Neural crest cell (in vitro differentiated cells): ENCODE measurements around the gene TCF4. TPM values are rescaled to one million over a fixed set of nuclear protein-coding genes. Genes with fewer than 3 reads are reported as not detected.

Experiments
- DNase-seq: peaks from one replicate; pipeline ENCODE4 v3.0.0; 2021; ENCODE audit warnings: low read depth, mixed read lengths, low spot score
- H3K27ac Mint-ChIP-seq: one replicate; pipeline ENCODE4 v1.8.0; 2021; ENCODE audit warnings: mild to moderate bottlenecking, mixed read lengths; ENCODE audit not compliant: unreplicated experiment
- H3K27me3 Mint-ChIP-seq: 2 replicates; pipeline ENCODE4 v1.8.0; 2021; ENCODE audit warnings: low read depth, mild to moderate bottlenecking, mixed read lengths
- H3K36me3 Mint-ChIP-seq: 2 replicates; pipeline ENCODE4 v1.8.0; 2021; ENCODE audit warnings: low read depth, mild to moderate bottlenecking, mixed read lengths
- H3K4me1 Mint-ChIP-seq: 2 replicates; pipeline ENCODE4 v1.8.0; 2021; ENCODE audit warnings: mixed read lengths
- H3K4me3 Mint-ChIP-seq: one replicate; pipeline ENCODE4 v1.8.0; 2021; ENCODE audit warnings: mild to moderate bottlenecking, mixed read lengths
- H3K9me3 Mint-ChIP-seq: 2 replicates; pipeline ENCODE4 v1.8.0; 2021; ENCODE audit warnings: mixed read lengths
- total RNA-seq: library from RNA; stranded (reverse); gene quantifications from 2 replicates; pipeline ENCODE4 v1.2.1, GENCODE V29; 2021
- TF ChIP-seq, protein P1 (sequence below): fragments of 200-600 bp; sonication (generic); conservative IDR thresholded peaks from 2 replicates; pipeline ENCODE4 v1.5.0; 2021; ENCODE audit warnings: antibody characterized with exemption, mild to moderate bottlenecking

TCF4 gene
- total RNA-seq, 1 donor from 2014 or later, result 89.9 TPM

- Mint-ChIP-seq H3K27ac (peak overlapping the region; percentile 65), H3K27me3 (no peaks in the 10 kb centered on the region), H3K9me3 (no peaks in the 10 kb centered on the region), H3K4me3 (no peak overlapping the region), H3K36me3 (peaks cover 8% of the 10 kb centered on the region), H3K4me1 (peaks cover 23% of the 10 kb centered on the region)
- DNase-seq, result no peak
- TF ChIP-seq, protein P1, sequence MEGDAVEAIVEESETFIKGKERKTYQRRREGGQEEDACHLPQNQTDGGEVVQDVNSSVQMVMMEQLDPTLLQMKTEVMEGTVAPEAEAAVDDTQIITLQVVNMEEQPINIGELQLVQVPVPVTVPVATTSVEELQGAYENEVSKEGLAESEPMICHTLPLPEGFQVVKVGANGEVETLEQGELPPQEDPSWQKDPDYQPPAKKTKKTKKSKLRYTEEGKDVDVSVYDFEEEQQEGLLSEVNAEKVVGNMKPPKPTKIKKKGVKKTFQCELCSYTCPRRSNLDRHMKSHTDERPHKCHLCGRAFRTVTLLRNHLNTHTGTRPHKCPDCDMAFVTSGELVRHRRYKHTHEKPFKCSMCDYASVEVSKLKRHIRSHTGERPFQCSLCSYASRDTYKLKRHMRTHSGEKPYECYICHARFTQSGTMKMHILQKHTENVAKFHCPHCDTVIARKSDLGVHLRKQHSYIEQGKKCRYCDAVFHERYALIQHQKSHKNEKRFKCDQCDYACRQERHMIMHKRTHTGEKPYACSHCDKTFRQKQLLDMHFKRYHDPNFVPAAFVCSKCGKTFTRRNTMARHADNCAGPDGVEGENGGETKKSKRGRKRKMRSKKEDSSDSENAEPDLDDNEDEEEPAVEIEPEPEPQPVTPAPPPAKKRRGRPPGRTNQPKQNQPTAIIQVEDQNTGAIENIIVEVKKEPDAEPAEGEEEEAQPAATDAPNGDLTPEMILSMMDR, result no peak
Measured at GRCh38 chr18:55546851-55547704, 40.9 kb downstream of the TCF4 start.

DNA sequence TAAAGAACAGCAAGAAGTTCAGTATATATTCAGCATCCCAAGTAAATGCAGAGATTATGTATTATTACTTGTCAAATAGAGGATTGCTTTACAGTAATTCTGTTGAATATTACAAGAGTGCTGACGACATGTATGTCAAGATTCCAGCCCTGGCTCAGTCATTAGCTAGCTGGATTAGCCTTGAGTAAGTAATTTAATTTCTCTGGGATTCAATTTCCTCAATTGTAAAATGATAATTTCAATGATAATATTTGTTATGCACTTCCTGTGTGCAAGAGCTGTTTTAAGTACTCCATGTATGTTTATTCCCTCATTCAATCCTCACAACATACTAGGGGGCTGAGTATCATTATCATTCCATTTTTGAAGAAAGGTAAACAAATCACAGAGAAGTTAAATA is 44.0 kb downstream of the TCF4 start:
- DNase-seq, result no peak
- TF ChIP-seq, protein P1, result no peak
- Mint-ChIP-seq H3K9me3 (no peaks in the 10 kb centered on the region), H3K4me1 (peaks cover 23% of the 10 kb centered on the region), H3K27me3 (no peaks in the 10 kb centered on the region), H3K4me3 (no peak overlapping the region), H3K36me3 (peaks cover 2% of the 10 kb centered on the region), H3K27ac (no peak overlapping the region)

- Mint-ChIP-seq H3K27ac (no peak overlapping the region), H3K36me3 (peaks cover 4% of the 10 kb centered on the region), H3K9me3 (peaks cover 2% of the 10 kb centered on the region), H3K4me3 (no peak overlapping the region), H3K4me1 (peaks cover 19% of the 10 kb centered on the region), H3K27me3 (no peaks in the 10 kb centered on the region)
- no peak for DNase-seq
- TF ChIP-seq, protein P1, result no peak
Measured at GRCh38 chr18:55543130-55543704, 44.8 kb downstream of the TCF4 start.

DNA sequence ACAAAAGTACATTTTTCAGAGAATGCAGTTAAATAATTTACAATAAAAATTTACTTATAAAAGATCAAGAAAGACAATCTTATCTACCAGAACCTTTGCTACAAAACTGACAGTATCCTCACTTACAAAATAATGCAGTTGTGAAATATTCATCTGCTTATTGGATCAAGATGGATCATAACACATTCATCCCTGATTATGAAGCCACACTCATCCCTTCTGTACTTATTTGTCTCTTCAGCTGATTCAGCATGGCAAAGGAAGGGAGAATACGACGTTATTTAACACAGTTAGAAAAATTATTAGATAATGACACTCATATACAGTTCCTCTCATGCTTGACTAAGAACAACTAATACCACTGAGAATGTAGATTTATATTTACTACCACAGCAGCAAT is 46.4 kb downstream of the TCF4 start:
- no peaks in the 10 kb centered on the region for H3K27me3 Mint-ChIP-seq
- no peak overlapping the region for H3K27ac Mint-ChIP-seq
- peaks cover 2% of the 10 kb centered on the region for H3K9me3 Mint-ChIP-seq
- no peak overlapping the region for H3K4me3 Mint-ChIP-seq
- peaks cover 10% of the 10 kb centered on the region for H3K4me1 Mint-ChIP-seq
- TF ChIP-seq, protein P1, result no peak
- DNase-seq, result no peak
- H3K36me3 Mint-ChIP-seq, result peaks cover 4% of the 10 kb centered on the region

GRCh38 chr18:55539240-55539639 is 48.8 kb downstream of the TCF4 start:
- peaks cover 2% of the 10 kb centered on the region for H3K9me3 Mint-ChIP-seq
- H3K4me3 Mint-ChIP-seq, result no peak overlapping the region
- DNase-seq, result no peak
- H3K4me1 Mint-ChIP-seq, result peaks cover 13% of the 10 kb centered on the region
- no peak overlapping the region for H3K27ac Mint-ChIP-seq
- H3K27me3 Mint-ChIP-seq, result no peaks in the 10 kb centered on the region
- peaks cover 4% of the 10 kb centered on the region for H3K36me3 Mint-ChIP-seq
- TF ChIP-seq, protein P1, result no peak
